Dendritic cell treated with granulocyte-macrophage colony-stimulating factor and Interleukin-4, amounts not matched to agents 40 ng/mL and 50 ng/mL, for 4 days (primary cell): Measurements from ENCODE around the gene AKAP13.

ENCODE experiments used
- H3K27ac Mint-ChIP-seq: one replicate; pipeline ENCODE4 v1.8.0; 2022; ENCODE audit warnings: mild to moderate bottlenecking, mixed read lengths
- H3K27me3 Mint-ChIP-seq: one replicate; pipeline ENCODE4 v1.8.0; 2022; ENCODE audit warnings: mild to moderate bottlenecking, mixed read lengths
- H3K36me3 Mint-ChIP-seq: one replicate; pipeline ENCODE4 v1.8.0; 2022; ENCODE audit warnings: low read depth, mixed read lengths
- H3K4me1 Mint-ChIP-seq: one replicate; pipeline ENCODE4 v1.8.0; 2022; ENCODE audit warnings: low read depth, mixed read lengths
- H3K4me3 Mint-ChIP-seq: one replicate; pipeline ENCODE4 v1.8.0; 2022; ENCODE audit warnings: mild to moderate bottlenecking, moderate library complexity, mixed read lengths
- H3K9me3 Mint-ChIP-seq: one replicate; pipeline ENCODE4 v1.8.0; 2022; ENCODE audit warnings: mixed read lengths
- intact Hi-C: fragments of 100-400 bp; cut with micrococcal nuclease; formaldehyde crosslinking; loops from one replicate; pipeline ENCODE4 v1.15.0; 2022

Gene AKAP13

GRCh38 chr15:85356276-85356675 lies 24.1 kb upstream of the AKAP13 start:
- Mint-ChIP-seq H3K4me3 (no peak overlapping the region), H3K9me3 (no peaks in the 10 kb centered on the region), H3K4me1 (peaks cover 36% of the 10 kb centered on the region), H3K27me3 (peaks cover 3% of the 10 kb centered on the region), H3K36me3 (no peaks in the 10 kb centered on the region), H3K27ac (no peak overlapping the region)
- intact Hi-C loops: no loop called here

GRCh38 chr15:85361323-85361722 lies 19.1 kb upstream of the AKAP13 start:
- Mint-ChIP-seq H3K27ac (no peak overlapping the region), H3K9me3 (no peaks in the 10 kb centered on the region), H3K27me3 (peaks cover under 1% of the 10 kb centered on the region), H3K4me3 (no peak overlapping the region), H3K36me3 (no peaks in the 10 kb centered on the region), H3K4me1 (peaks cover 39% of the 10 kb centered on the region)
- intact Hi-C loops: no loop called here

- Mint-ChIP-seq H3K36me3 (no peaks in the 10 kb centered on the region), H3K4me3 (no peak overlapping the region), H3K27me3 (peaks cover 3% of the 10 kb centered on the region), H3K27ac (peak overlapping the region; percentile 26), H3K9me3 (no peaks in the 10 kb centered on the region), H3K4me1 (peaks cover 34% of the 10 kb centered on the region)
- intact Hi-C loops: no loop called here
These were observed 17.8 kb upstream of the AKAP13 start for GRCh38 chr15:85362436-85363081.

- H3K36me3 Mint-ChIP-seq: no peaks in the 10 kb centered on the region
- H3K27me3 Mint-ChIP-seq: peaks cover 6% of the 10 kb centered on the region
- H3K4me1 Mint-ChIP-seq: peaks cover 16% of the 10 kb centered on the region
- no peaks in the 10 kb centered on the region for H3K9me3 Mint-ChIP-seq
- no peak overlapping the region for H3K4me3 Mint-ChIP-seq
- intact Hi-C loops: no loop called here
- no peak overlapping the region for H3K27ac Mint-ChIP-seq
These were observed 14.4 kb upstream of the AKAP13 start for GRCh38 chr15:85365980-85366379.

- Mint-ChIP-seq H3K27me3 (peaks cover 9% of the 10 kb centered on the region), H3K4me3 (no peak overlapping the region), H3K9me3 (no peaks in the 10 kb centered on the region), H3K4me1 (peaks cover 5% of the 10 kb centered on the region), H3K36me3 (no peaks in the 10 kb centered on the region), H3K27ac (no peak overlapping the region)
- intact Hi-C loops: no loop called here
These were observed 12.7 kb upstream of the AKAP13 start for GRCh38 chr15:85367741-85368140.

- peaks cover 6% of the 10 kb centered on the region for H3K27me3 Mint-ChIP-seq
- peaks cover 6% of the 10 kb centered on the region for H3K4me1 Mint-ChIP-seq
- H3K9me3 Mint-ChIP-seq: no peaks in the 10 kb centered on the region
- intact Hi-C loops: no loop called here
- no peak overlapping the region for H3K4me3 Mint-ChIP-seq
- H3K27ac Mint-ChIP-seq: no peak overlapping the region
- no peaks in the 10 kb centered on the region for H3K36me3 Mint-ChIP-seq
These were observed 5.6 kb upstream of the AKAP13 start for GRCh38 chr15:85374831-85375230.

- Mint-ChIP-seq H3K36me3 (peaks cover 6% of the 10 kb centered on the region), H3K4me1 (peaks cover 17% of the 10 kb centered on the region), H3K27ac (no peak overlapping the region), H3K27me3 (no peaks in the 10 kb centered on the region), H3K9me3 (no peaks in the 10 kb centered on the region), H3K4me3 (no peak overlapping the region)
- intact Hi-C loops: no loop called here
These were observed 3.1 kb upstream of the AKAP13 start for GRCh38 chr15:85377269-85377668.

- Mint-ChIP-seq H3K4me3 (no peak overlapping the region), H3K4me1 (peaks cover 21% of the 10 kb centered on the region), H3K9me3 (no peaks in the 10 kb centered on the region), H3K27me3 (no peaks in the 10 kb centered on the region), H3K27ac (no peak overlapping the region), H3K36me3 (peaks cover 6% of the 10 kb centered on the region)
- intact Hi-C loops: no loop called here
These were observed 2.4 kb upstream of the AKAP13 start for GRCh38 chr15:85377986-85378385.

DNA sequence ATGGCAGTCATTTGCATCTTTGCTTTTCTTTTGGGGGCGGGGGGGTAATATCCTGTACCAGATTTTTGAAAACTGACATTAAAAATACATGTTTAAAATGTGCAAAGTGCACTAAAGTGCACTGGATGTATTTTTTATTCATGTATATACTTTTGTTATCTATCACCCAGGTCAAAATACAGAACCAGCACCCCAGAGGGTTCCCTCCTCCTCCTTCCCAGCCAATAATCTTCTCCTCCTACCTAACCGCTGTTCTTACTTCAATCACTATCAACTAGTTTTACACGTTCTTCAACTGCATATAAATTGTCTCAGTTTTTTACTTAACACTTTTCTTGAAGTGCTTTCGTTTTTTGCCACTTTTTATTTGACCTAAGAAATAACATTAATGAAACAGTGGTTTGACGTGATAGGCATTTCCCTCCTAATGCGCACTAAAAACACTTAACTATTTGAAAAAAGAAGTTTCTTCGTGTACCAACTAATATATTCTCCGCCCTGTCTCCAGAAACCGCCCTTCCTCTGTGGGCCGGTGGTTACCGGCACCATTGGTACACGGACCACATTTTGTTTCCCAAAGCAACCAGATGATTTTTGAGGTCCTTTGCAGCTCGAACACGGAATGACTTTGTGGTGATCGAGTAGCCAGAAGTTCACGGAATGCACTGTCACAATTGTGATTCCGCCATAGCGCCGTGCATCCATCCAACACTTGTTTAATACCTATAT lies 836 bp upstream of the AKAP13 start:
- no peaks in the 10 kb centered on the region for H3K9me3 Mint-ChIP-seq
- intact Hi-C loops: loop anchor here (1.0 to 5.0 kb wide), 2 partner anchors 29 to 47 kb away; no protein-coding TSS in a partner anchor
- peak overlapping the region; percentile 95 for H3K27ac Mint-ChIP-seq
- H3K4me3 Mint-ChIP-seq: peak overlapping the region; percentile 73
- peaks cover 6% of the 10 kb centered on the region for H3K36me3 Mint-ChIP-seq
- no peaks in the 10 kb centered on the region for H3K27me3 Mint-ChIP-seq
- H3K4me1 Mint-ChIP-seq: peaks cover 28% of the 10 kb centered on the region

GRCh38 chr15:85380812-85381642 lies 624 bp downstream of the AKAP13 start:
- Mint-ChIP-seq H3K9me3 (no peaks in the 10 kb centered on the region), H3K36me3 (peaks cover 6% of the 10 kb centered on the region), H3K27me3 (no peaks in the 10 kb centered on the region), H3K4me1 (peaks cover 32% of the 10 kb centered on the region), H3K4me3 (peak overlapping the region; percentile 93), H3K27ac (peak overlapping the region; percentile 95)
- intact Hi-C loops: loop anchor here (1.0 to 5.0 kb wide), 2 partner anchors 27 to 49 kb away; no protein-coding TSS in a partner anchor

GRCh38 chr15:85381850-85382751 lies 1.7 kb downstream of the AKAP13 start:
- H3K27ac Mint-ChIP-seq: peak overlapping the region; percentile 95
- peaks cover 32% of the 10 kb centered on the region for H3K4me1 Mint-ChIP-seq

GRCh38 chr15:85382942-85383341 lies 2.5 kb downstream of the AKAP13 start:
- Mint-ChIP-seq H3K27ac (no peak overlapping the region), H3K4me3 (no peak overlapping the region), H3K9me3 (no peaks in the 10 kb centered on the region), H3K4me1 (peaks cover 40% of the 10 kb centered on the region), H3K27me3 (no peaks in the 10 kb centered on the region), H3K36me3 (peaks cover 14% of the 10 kb centered on the region)
- intact Hi-C loops: loop anchor here (5.0 kb wide), 1 partner anchor 51 kb away; no protein-coding TSS in a partner anchor

More at GRCh38 chr15:85381850-85382751, 1.7 kb downstream of the AKAP13 start:
- H3K36me3 Mint-ChIP-seq: peaks cover 14% of the 10 kb centered on the region
- peak overlapping the region; percentile 93 for H3K4me3 Mint-ChIP-seq
- intact Hi-C loops: loop anchor here (5.0 kb wide), 1 partner anchor 50 kb away; no protein-coding TSS in a partner anchor
- H3K27me3 Mint-ChIP-seq: no peaks in the 10 kb centered on the region
- no peaks in the 10 kb centered on the region for H3K9me3 Mint-ChIP-seq
